Transverse colon (tissue), 4 donors: ENCODE data around the gene CDK5.

ENCODE experiments used
- CTCF ChIP-seq, 5 experiments: fragments of 200-600 bp in 3 of 5; fragments of 450-650 bp in 2 of 5; sonication (generic) in 3 of 5; IDR thresholded peaks; 1 replicate in 2 of 5; 2 replicates in 3 of 5; pipeline ENCODE4 v1.5.1; 2016 to 2017; ENCODE audit warnings: antibody characterized with exemption in 5 of 5, inconsistent platforms in 3 of 5, mild to moderate bottlenecking in 2 of 5, moderate library complexity in 1 of 5
- EP300 ChIP-seq: sonication (generic); formaldehyde crosslinking; IDR thresholded peaks from one replicate; pipeline ENCODE4 v1.6.1; 2017; ENCODE audit warnings: antibody characterized with exemption, low read depth
- POLR2A ChIP-seq: fragments of 450-650 bp; IDR thresholded peaks from one replicate; pipeline ENCODE4 v1.6.1; 2016; ENCODE audit warnings: antibody characterized with exemption, mild to moderate bottlenecking, moderate library complexity
- POLR2AphosphoS5 ChIP-seq, 3 donors: sonication (generic); formaldehyde crosslinking; IDR thresholded peaks; one replicate each; pipeline ENCODE4 v1.6.1; 2016; ENCODE audit warnings: antibody characterized with exemption in 3 of 3

DNA sequence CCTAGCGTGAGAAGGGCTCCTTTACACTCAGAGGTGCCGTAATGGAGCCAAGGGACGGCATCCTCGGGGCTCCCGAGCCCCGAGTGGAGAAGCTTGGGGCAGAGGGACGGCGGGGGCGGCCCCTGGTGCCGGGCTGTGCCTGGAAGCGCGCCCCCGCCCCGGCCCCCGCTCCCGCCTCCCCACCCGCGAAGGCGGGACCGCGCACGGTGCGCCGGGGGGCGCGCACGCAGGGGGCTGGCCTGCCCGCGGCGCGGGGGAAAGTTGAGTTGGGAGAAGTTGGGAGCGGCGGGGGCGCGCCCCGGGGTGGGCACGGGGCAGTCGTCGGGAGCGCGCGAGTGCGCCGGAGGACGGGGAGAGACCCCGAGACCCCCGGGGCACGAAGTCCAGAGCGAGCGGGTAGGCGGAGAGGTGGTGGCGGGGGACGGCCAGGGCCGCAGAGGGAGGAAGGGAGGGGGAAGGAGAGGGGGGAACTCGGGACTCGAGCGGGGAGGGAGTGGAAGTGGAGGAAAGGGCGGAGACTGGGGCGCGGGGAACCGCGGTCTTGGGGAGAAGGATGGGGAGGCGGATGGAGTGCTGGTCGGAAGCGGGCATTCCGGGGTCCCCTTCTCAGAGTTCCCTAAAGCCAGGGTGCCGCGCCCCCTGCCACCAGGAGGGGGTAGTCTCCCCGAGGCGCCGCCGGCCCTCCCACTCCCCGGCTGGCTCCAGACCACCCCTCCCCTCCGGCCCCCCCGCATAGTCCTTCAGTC lies 1.8 kb upstream of the CDK5 start, which contains the start of gene SLC4A2:
- TF ChIP-seq POLR2A (peak; percentile 29), CTCF (IDR thresholded peaks at IDR 0.05) (peak; percentile 44 to 65 (median 53)), EP300 (no peak), POLR2AphosphoS5 (IDR thresholded peaks at IDR 0.05) (peak in 2 of 3 donors; percentile 45 to 68)
